Adrenal gland (tissue), 5 donors: Measurements from ENCODE around the gene CHMP1A.

ENCODE experiments used
- POLR2A ChIP-seq, 2 donors: fragments of 450-650 bp; IDR thresholded peaks; one replicate each; pipeline ENCODE4 v1.6.1; 2017; ENCODE audit warnings: antibody characterized with exemption in 2 of 2, mild to moderate bottlenecking in 2 of 2, moderate library complexity in 1 of 2
- TF ChIP-seq, protein P1 (sequence below), 6 experiments: fragments of 450-650 bp in 4 of 6; fragments of 200-600 bp in 2 of 6; sonication (generic) in 1 of 6; IDR thresholded peaks; 1 replicate in 5 of 6; 2 replicates in 1 of 6; pipeline versions ENCODE4 v1.5.1 to v1.8.0; 2016 to 2021; ENCODE audit warnings: antibody characterized with exemption in 6 of 6, mild to moderate bottlenecking in 2 of 6, moderate library complexity in 1 of 6
- donor health status: DM: no; HTN: no; CAD: no.

DNA sequence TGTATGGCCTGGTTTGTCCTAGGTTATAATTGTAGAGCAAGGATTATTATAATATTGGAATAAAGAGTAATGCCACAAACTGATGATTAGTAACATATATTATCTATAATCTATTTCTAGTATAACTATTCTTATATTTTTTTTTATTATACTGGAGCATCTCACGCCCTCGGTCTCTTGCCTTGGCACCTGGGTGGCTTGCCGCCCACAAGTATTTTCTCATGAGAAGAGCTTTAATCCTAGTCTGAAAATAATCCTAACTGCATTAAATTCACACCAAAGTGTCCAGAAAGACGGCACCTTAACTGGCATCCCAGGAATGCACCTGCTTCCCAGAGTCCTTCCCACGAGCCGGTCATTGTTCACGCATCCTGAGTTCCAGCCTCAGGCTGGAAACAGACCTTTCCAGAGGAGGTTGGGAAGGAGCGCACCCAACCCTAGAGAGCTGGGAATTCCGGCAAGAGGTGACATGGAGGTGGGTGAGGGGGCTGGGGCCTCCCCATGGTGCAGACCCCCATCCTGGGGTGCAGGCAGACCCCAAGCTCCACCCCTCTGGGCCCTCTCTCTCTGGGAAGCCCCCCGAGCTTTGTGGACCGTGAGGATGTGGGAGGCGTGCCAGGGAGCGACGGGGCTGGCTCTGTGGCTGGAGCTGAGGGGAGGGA is 15.9 kb downstream of the CHMP1A start:
- TF ChIP-seq, protein P1, sequence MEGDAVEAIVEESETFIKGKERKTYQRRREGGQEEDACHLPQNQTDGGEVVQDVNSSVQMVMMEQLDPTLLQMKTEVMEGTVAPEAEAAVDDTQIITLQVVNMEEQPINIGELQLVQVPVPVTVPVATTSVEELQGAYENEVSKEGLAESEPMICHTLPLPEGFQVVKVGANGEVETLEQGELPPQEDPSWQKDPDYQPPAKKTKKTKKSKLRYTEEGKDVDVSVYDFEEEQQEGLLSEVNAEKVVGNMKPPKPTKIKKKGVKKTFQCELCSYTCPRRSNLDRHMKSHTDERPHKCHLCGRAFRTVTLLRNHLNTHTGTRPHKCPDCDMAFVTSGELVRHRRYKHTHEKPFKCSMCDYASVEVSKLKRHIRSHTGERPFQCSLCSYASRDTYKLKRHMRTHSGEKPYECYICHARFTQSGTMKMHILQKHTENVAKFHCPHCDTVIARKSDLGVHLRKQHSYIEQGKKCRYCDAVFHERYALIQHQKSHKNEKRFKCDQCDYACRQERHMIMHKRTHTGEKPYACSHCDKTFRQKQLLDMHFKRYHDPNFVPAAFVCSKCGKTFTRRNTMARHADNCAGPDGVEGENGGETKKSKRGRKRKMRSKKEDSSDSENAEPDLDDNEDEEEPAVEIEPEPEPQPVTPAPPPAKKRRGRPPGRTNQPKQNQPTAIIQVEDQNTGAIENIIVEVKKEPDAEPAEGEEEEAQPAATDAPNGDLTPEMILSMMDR (IDR thresholded peaks at IDR 0.05): no peak
- no peak for TF ChIP-seq POLR2A (IDR thresholded peaks at IDR 0.05)
